Gastrocnemius medialis (tissue), 4 donors: Measurements from ENCODE around the gene ALX4. TPM values are rescaled to one million over a fixed set of nuclear protein-coding genes. Genes with fewer than 3 reads are reported as not detected.
A peak's percentile ranks its signal among the peaks of the same experiment; 100 is the strongest.

Experiments used
- ATAC-seq, 2 donors: fragments of 150-250 bp; one replicate each; pipeline ENCODE4 v1.9.1; 2016
- DNase-seq, 2 donors: peaks; one replicate each; pipeline ENCODE4 v3.0.0-alpha.2; 2019
- H3K27ac ChIP-seq, 4 donors: fragments of 200-600 bp; sonication (generic); 1 replicate in 1 of 4; 2 replicates in 3 of 4; pipeline ENCODE4 v1.5.1; 2016 to 2018; ENCODE audit warnings: mild to moderate bottlenecking in 2 of 4, moderate library complexity in 1 of 4
- H3K27me3 ChIP-seq, 3 donors: fragments of 200-600 bp; sonication (generic) in 2 of 3; 1 replicate in 1 of 3; 2 replicates in 2 of 3; pipeline versions ENCODE4 v1.5.1 to v1.6.0; 2016 to 2019; ENCODE audit warnings: mild to moderate bottlenecking in 1 of 3, moderate library complexity in 1 of 3
- H3K36me3 ChIP-seq, 2 donors: fragments of 200-600 bp; sonication (generic) in 1 of 2; one replicate each; pipeline ENCODE4 v1.5.1; 2017 to 2018
- H3K4me1 ChIP-seq, 2 donors: fragments of 200-600 bp; sonication (generic) in 1 of 2; one replicate each; pipeline ENCODE4 v1.5.1; 2016 to 2017; ENCODE audit warnings: mild to moderate bottlenecking in 2 of 2
- H3K4me3 ChIP-seq, 4 donors: fragments of 200-600 bp; sonication (generic) in 3 of 4; 1 replicate in 1 of 4; 2 replicates in 3 of 4; pipeline ENCODE4 v1.5.1; 2016 to 2019; ENCODE audit warnings: mild to moderate bottlenecking in 2 of 4
- H3K9me3 ChIP-seq, 3 donors: fragments of 200-600 bp; sonication (generic) in 2 of 3; 1 replicate in 1 of 3; 2 replicates in 2 of 3; pipeline ENCODE4 v1.5.1; 2016 to 2019
- POLR2A ChIP-seq, 2 donors: fragments of 450-650 bp; IDR thresholded peaks; one replicate each; pipeline ENCODE4 v1.6.1; 2017; ENCODE audit warnings: antibody characterized with exemption in 2 of 2, mild to moderate bottlenecking in 2 of 2, moderate library complexity in 2 of 2
- in situ Hi-C, 4 donors: fragments of 200-750 bp; cut with MboI; loops; one replicate each; pipeline versions ENCODE4 v1.15.0 to v1.8.0; 2017; ENCODE audit warnings: low sequenced_read_pairs in 4 of 4
- intact Hi-C: fragments of 100-400 bp; cut with DNase I; formaldehyde crosslinking; loops from one replicate; pipeline ENCODE4 v1.15.1; 2023; ENCODE audit warnings: low total_unique reads
- total RNA-seq, 4 donors: library from RNA; depleted of rRNA; stranded (reverse); fragments of >200 nt; gene quantifications; one replicate each; pipeline versions ENCODE4 v1.1.0 to v1.2.3, GENCODE V29; 2016
- TF ChIP-seq, protein P1 (sequence below), 5 experiments: fragments of 450-650 bp in 3 of 5; fragments of 200-600 bp in 2 of 5; sonication (generic) in 2 of 5; IDR thresholded peaks in 4 of 5; conservative IDR thresholded peaks in 1 of 5; 1 replicate in 4 of 5; 2 replicates in 1 of 5; pipeline ENCODE4 v1.5.1; 2016 to 2019; ENCODE audit warnings: antibody characterized with exemption in 5 of 5, mild to moderate bottlenecking in 3 of 5, moderate library complexity in 3 of 5

The ALX4 gene
- total RNA-seq, 4 donors from 2014 or later = 0.07 to 0.12 TPM; not detected in 2

DNA sequence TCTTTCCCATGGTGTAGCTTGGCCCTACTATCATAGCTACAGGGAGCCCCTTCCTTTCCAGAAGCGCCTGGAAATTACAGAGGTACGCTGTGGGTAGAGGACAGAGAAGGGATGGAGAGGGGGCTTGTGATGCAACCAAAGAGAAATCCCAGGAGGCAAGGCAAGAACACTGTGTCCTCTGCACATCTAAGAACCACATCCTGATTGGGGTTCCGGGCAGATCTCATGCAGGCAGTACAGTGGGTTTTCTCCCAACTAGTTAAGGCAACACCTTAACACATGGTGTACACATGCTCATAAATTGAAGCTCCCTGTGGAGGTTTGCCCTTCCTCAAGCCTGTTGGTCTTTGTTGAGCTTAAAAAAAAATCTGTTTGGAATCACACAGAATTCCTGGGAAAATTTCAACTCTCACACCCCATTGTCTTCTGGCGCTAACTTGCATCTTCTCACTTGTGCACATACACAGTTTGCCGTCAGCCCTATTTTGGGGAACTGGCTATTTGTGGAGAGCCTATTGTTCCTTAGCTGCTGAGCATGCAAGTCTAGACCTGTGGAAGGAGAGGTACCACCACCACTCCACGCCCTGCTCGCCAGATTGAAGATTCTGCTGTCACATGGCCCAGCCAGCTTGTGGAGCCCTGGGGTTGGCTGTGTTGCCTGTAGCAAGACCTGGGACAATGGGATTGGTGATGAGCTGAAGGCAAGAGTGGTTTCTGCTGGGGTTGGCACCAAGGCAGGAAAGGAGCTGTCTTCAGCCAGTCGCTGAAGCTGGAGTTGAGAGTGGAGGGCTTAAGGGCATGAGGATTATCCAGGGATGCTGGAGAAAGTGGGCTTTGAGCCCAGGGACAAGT is 52.4 kb downstream of the ALX4 start:
- no peak for DNase-seq
- TF ChIP-seq, protein P1, sequence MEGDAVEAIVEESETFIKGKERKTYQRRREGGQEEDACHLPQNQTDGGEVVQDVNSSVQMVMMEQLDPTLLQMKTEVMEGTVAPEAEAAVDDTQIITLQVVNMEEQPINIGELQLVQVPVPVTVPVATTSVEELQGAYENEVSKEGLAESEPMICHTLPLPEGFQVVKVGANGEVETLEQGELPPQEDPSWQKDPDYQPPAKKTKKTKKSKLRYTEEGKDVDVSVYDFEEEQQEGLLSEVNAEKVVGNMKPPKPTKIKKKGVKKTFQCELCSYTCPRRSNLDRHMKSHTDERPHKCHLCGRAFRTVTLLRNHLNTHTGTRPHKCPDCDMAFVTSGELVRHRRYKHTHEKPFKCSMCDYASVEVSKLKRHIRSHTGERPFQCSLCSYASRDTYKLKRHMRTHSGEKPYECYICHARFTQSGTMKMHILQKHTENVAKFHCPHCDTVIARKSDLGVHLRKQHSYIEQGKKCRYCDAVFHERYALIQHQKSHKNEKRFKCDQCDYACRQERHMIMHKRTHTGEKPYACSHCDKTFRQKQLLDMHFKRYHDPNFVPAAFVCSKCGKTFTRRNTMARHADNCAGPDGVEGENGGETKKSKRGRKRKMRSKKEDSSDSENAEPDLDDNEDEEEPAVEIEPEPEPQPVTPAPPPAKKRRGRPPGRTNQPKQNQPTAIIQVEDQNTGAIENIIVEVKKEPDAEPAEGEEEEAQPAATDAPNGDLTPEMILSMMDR (IDR thresholded peaks at IDR 0.05 in 4 of 5, conservative IDR thresholded peaks at IDR 0.05 in 1 of 5) = no peak
- TF ChIP-seq POLR2A (IDR thresholded peaks at IDR 0.05) = no peak
- intact Hi-C loops = no loop called here

DNA sequence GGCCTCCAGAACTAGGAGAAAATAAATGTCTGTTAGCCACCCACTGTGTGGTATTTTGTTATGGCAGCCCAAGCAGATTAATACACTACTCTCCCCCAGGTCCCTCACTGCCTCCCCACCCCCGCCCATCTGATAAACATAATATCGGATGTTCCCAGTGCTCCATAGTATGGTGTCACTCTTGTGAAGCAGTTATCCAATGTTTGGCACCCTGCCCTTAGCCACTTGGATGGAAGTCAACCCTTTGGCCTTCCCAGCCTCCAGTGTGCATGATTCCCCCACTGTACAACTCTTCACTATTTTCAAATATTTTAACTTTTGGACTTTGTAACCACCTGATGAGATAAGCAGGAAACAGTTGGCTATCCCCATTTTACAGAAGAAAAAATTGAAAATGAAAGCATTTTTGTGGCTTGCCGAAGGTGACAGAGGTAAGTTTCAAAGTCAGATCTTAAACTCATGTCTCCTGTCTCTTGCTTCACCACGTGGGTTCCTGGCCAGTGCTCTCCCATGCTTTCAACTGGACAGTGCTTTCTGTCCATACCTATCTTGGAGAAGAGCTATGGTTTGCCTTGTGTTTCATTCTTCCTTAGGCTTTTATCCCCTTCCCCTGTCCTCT is 53.2 kb downstream of the ALX4 start:
- in situ Hi-C loops = no loop called here

More for the DNA sequence above, 52.4 kb downstream of the ALX4 start:
- ATAC-seq = peak in 1 of 2 donors; percentile 31
- no peaks in the 10 kb centered on the region for H3K27me3 ChIP-seq
- in situ Hi-C loops = no loop called here
- peaks cover 13 to 20% of the 10 kb centered on the region in 2 donors for H3K4me1 ChIP-seq
- no peaks in the 10 kb centered on the region for H3K36me3 ChIP-seq
- no peak overlapping the region for H3K27ac ChIP-seq
- no peak overlapping the region for H3K4me3 ChIP-seq
- H3K9me3 ChIP-seq = peaks cover 0 to 5% (median 0%) of the 10 kb centered on the region in 3 donors

DNA sequence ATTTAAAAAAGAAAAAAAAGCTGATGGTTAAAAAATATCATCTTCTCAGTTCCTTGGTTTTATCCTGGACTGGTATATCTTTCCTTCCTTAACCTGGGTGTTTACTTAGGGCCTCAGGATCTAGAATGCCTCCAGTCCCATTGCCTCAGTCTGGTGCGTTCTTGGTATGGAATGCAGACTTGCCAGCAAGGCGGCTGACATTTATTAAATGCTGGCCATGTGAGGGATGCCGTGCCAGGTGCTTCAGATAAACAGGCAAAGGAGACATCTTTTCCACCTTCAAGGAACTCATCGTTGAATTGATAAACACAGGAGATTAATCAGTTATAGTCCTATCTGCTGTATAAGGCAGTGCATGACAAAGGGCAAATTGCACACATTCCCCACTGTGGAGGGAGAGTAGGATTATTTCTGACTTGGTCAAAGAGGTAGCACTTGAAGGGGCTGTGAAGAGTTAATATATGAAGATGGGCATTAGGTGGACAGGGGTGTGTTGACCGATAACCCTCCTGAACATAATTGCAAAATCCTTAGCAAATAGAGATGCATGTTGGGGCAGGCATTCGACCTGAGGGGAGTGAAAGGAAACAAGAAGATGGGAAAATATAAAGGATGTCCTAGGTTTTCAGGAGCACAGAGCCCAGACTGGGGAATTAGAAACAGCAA is 54.4 kb downstream of the ALX4 start:
- intact Hi-C loops = no loop called here
- no peaks in the 10 kb centered on the region for H3K27me3 ChIP-seq
- no peak for TF ChIP-seq POLR2A (IDR thresholded peaks at IDR 0.05)
- TF ChIP-seq, protein P1 (IDR thresholded peaks at IDR 0.05 in 4 of 5, conservative IDR thresholded peaks at IDR 0.05 in 1 of 5) = no peak
- H3K4me1 ChIP-seq = peaks cover 13 to 18% of the 10 kb centered on the region in 2 donors
- no peak overlapping the region for H3K4me3 ChIP-seq
- H3K36me3 ChIP-seq = no peaks in the 10 kb centered on the region
- in situ Hi-C loops = no loop called here
- peaks cover 0 to 5% (median 0%) of the 10 kb centered on the region in 3 donors for H3K9me3 ChIP-seq
- no peak overlapping the region for H3K27ac ChIP-seq
- DNase-seq (no peak), ATAC-seq (no peak)

More for the DNA sequence above, 53.2 kb downstream of the ALX4 start:
- ATAC-seq (peak in 1 of 2 donors; percentile 25), DNase-seq (no peak)
- no peaks in the 10 kb centered on the region for H3K36me3 ChIP-seq
- intact Hi-C loops = no loop called here
- peaks cover 13 to 20% of the 10 kb centered on the region in 2 donors for H3K4me1 ChIP-seq
- H3K27me3 ChIP-seq = no peaks in the 10 kb centered on the region
- TF ChIP-seq, protein P1 (IDR thresholded peaks at IDR 0.05 in 4 of 5, conservative IDR thresholded peaks at IDR 0.05 in 1 of 5) = no peak
- no peak for TF ChIP-seq POLR2A (IDR thresholded peaks at IDR 0.05)
- no peak overlapping the region for H3K4me3 ChIP-seq
- H3K27ac ChIP-seq = no peak overlapping the region
- peaks cover 0 to 5% (median 0%) of the 10 kb centered on the region in 3 donors for H3K9me3 ChIP-seq

DNA sequence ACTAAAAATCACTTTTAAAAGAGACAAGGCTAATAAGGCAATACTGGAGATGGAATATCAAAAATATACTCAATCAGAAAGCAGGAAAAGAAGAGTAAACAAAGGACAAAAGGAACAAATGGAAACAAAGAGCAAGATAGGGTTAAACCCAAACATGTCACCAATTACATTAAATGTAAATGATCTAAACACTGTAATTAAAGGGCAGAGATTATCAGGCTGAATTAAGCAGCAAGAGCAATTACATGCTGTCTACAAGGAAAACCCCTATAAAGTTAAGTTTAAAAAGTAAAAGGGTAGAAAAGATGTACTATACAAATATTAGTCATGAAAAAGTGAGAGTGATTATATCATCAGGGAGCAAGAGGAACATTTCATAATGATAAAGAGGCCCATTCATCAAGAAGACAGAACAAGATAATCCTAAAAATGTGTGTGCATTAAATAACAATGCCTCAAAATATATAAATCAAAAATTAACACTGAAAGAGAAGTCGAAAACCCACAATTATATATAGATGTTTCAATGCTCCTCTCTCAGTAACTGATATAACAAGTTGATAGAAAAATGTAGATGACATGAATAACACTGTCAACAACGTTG is 56.8 kb downstream of the ALX4 start:
- intact Hi-C loops (no loop called here), in situ Hi-C loops (no loop called here)
- no peak for TF ChIP-seq POLR2A (IDR thresholded peaks at IDR 0.05)
- TF ChIP-seq, protein P1 (IDR thresholded peaks at IDR 0.05 in 4 of 5, conservative IDR thresholded peaks at IDR 0.05 in 1 of 5) = no peak
- Histone ChIP-seq H3K9me3 (peaks cover 0 to 5% (median 0%) of the 10 kb centered on the region in 3 donors), H3K4me3 (no peak overlapping the region), H3K36me3 (no peaks in the 10 kb centered on the region), H3K27ac (no peak overlapping the region), H3K4me1 (peaks cover 4 to 6% of the 10 kb centered on the region in 2 donors), H3K27me3 (no peaks in the 10 kb centered on the region)
- DNase-seq (no peak), ATAC-seq (no peak)
